Activated naive CD4-positive, alpha-beta T cell treated with anti-CD3 and anti-CD28 coated beads, Interleukin-2, amount 50 U/mL, for 24 hours (primary cell): ENCODE results near the gene EZH1.

Source experiments
- H3K27ac Mint-ChIP-seq: one replicate; pipeline ENCODE4 v1.8.0; 2021; ENCODE audit warnings: mild to moderate bottlenecking, mixed read lengths
- H3K27me3 Mint-ChIP-seq: one replicate; pipeline ENCODE4 v1.8.0; 2021; ENCODE audit warnings: mixed read lengths
- H3K36me3 Mint-ChIP-seq: one replicate; pipeline ENCODE4 v1.8.0; 2021; ENCODE audit warnings: mixed read lengths
- H3K4me1 Mint-ChIP-seq: one replicate; pipeline ENCODE4 v1.8.0; 2021; ENCODE audit warnings: mixed read lengths
- H3K4me3 Mint-ChIP-seq: one replicate; pipeline ENCODE4 v1.8.0; 2021; ENCODE audit warnings: mild to moderate bottlenecking, mixed read lengths
- H3K9me3 Mint-ChIP-seq: one replicate; pipeline ENCODE4 v1.8.0; 2021; ENCODE audit warnings: mixed read lengths

The EZH1 gene

GRCh38 chr17:42653179-42654124 lies 91.4 kb downstream of the EZH1 start:
- Mint-ChIP-seq H3K9me3 (no peaks in the 10 kb centered on the region), H3K27ac (no peak overlapping the region), H3K4me3 (no peak overlapping the region), H3K4me1 (peaks cover 7% of the 10 kb centered on the region), H3K36me3 (no peaks in the 10 kb centered on the region), H3K27me3 (peaks cover 3% of the 10 kb centered on the region)

GRCh38 chr17:42651392-42651791 lies 93.4 kb downstream of the EZH1 start:
- Mint-ChIP-seq H3K27ac (peak overlapping the region; percentile 1), H3K4me3 (no peak overlapping the region), H3K27me3 (peaks cover 3% of the 10 kb centered on the region), H3K9me3 (no peaks in the 10 kb centered on the region), H3K36me3 (no peaks in the 10 kb centered on the region), H3K4me1 (no peaks in the 10 kb centered on the region)
